H9 (cell line): ENCODE measurements around the gene ARCN1. TPM values are rescaled to one million over a fixed set of nuclear protein-coding genes. Genes with fewer than 3 reads are reported as not detected.

Experiments used
- DNase-seq: peaks from one replicate; pipeline ENCODE4 v3.0.0-alpha.2; 2017
- H2AFZ ChIP-seq: one replicate; pipeline ENCODE4 v1.6.1; 2013; ENCODE audit warnings: mild to moderate bottlenecking, low read length, control low read depth, moderate library complexity
- H2AK5ac ChIP-seq: 2 replicates; pipeline ENCODE4 v1.6.1; 2013; ENCODE audit warnings: low read length, control low read depth, mixed read lengths; ENCODE audit not compliant: insufficient read length
- H2BK120ac ChIP-seq: one replicate; pipeline ENCODE4 v1.6.1; 2013; ENCODE audit warnings: low read depth, mild to moderate bottlenecking, low read length, control low read depth, inconsistent platforms; ENCODE audit not compliant: poor library complexity, severe bottlenecking
- H2BK12ac ChIP-seq: 2 replicates; pipeline ENCODE4 v1.6.1; 2013; ENCODE audit warnings: low read length, control low read depth, mixed read lengths, low read depth; ENCODE audit not compliant: insufficient read length
- H2BK15ac ChIP-seq: 2 replicates; pipeline ENCODE4 v1.6.1; 2013; ENCODE audit warnings: low read depth, low read length, control low read depth
- H2BK20ac ChIP-seq: one replicate; pipeline ENCODE4 v1.6.1; 2013; ENCODE audit warnings: low read depth, mild to moderate bottlenecking, low read length, control low read depth, inconsistent platforms; ENCODE audit not compliant: poor library complexity, severe bottlenecking
- H2BK5ac ChIP-seq: 2 replicates; pipeline ENCODE4 v1.6.1; 2013; ENCODE audit warnings: low read length, control low read depth, mixed read lengths; ENCODE audit not compliant: insufficient read length
- H3K14ac ChIP-seq: 2 replicates; pipeline ENCODE4 v1.6.1; 2013; ENCODE audit warnings: low read length, control low read depth; ENCODE audit not compliant: insufficient read depth
- H3K18ac ChIP-seq: 2 replicates; pipeline ENCODE4 v1.6.1; 2013; ENCODE audit warnings: low read depth, mild to moderate bottlenecking, mixed read lengths, low read length, control low read depth; ENCODE audit not compliant: insufficient read length
- H3K23ac ChIP-seq: 2 replicates; pipeline ENCODE4 v1.6.1; 2013; ENCODE audit warnings: low read length, control low read depth, mixed read lengths, low read depth; ENCODE audit not compliant: insufficient read length
- H3K23me2 ChIP-seq: 2 replicates; pipeline ENCODE4 v1.6.1; 2013; ENCODE audit warnings: low read depth, mild to moderate bottlenecking, mixed read lengths, low read length, control low read depth; ENCODE audit not compliant: insufficient read length, poor library complexity, severe bottlenecking
- H3K27ac ChIP-seq: 2 replicates; pipeline ENCODE4 v1.5.1; 2013; ENCODE audit warnings: low read length, control low read depth, mixed read lengths, low read depth; ENCODE audit not compliant: insufficient read length
- H3K27me3 ChIP-seq: 2 replicates; pipeline ENCODE4 v1.6.1; 2013; ENCODE audit warnings: low read length, control low read depth, inconsistent platforms; ENCODE audit not compliant: insufficient read depth
- H3K4ac ChIP-seq: 2 replicates; pipeline ENCODE4 v1.6.1; 2013; ENCODE audit warnings: low read depth, mild to moderate bottlenecking, control low read depth, inconsistent platforms, low read length, moderate library complexity
- H3K4me1 ChIP-seq: 2 replicates; pipeline ENCODE4 v1.6.1; 2013; ENCODE audit warnings: low read length, control low read depth, inconsistent platforms; ENCODE audit not compliant: insufficient read depth
- H3K4me2 ChIP-seq: 2 replicates; pipeline ENCODE4 v1.6.1; 2013; ENCODE audit warnings: low read length, control low read depth, mixed read lengths; ENCODE audit not compliant: insufficient read length, insufficient read depth
- H3K56ac ChIP-seq: 2 replicates; pipeline ENCODE4 v1.6.1; 2013; ENCODE audit warnings: low read depth, mild to moderate bottlenecking, mixed read lengths, low read length, control low read depth; ENCODE audit not compliant: insufficient read length
- H3K79me1 ChIP-seq: 2 replicates; pipeline ENCODE4 v1.6.1; 2013; ENCODE audit warnings: low read depth, mild to moderate bottlenecking, moderate library complexity, low read length, control low read depth, inconsistent platforms; ENCODE audit not compliant: insufficient read depth, poor library complexity, severe bottlenecking
- H3K79me2 ChIP-seq: 2 replicates; pipeline ENCODE4 v1.6.1; 2013; ENCODE audit warnings: low read length, control low read depth, inconsistent platforms; ENCODE audit not compliant: insufficient read depth
- H3K9ac ChIP-seq: 2 replicates; pipeline ENCODE4 v1.6.1; 2013; ENCODE audit warnings: low read length, control low read depth, mixed read lengths; ENCODE audit not compliant: insufficient read length; ENCODE audit errors: extremely low read depth
- H3K9me3 ChIP-seq: one replicate; pipeline ENCODE4 v1.6.1; 2013; ENCODE audit warnings: low read depth, low read length, inconsistent platforms; ENCODE audit not compliant: control insufficient read depth
- H3T11ph ChIP-seq: one replicate; pipeline ENCODE4 v1.6.1; 2013; ENCODE audit warnings: mild to moderate bottlenecking, low read length, control low read depth, inconsistent platforms
- H4K20me1 ChIP-seq: one replicate; pipeline ENCODE4 v1.6.1; 2013; ENCODE audit not compliant: control insufficient read depth, insufficient read length, insufficient read depth
- H4K5ac ChIP-seq: 2 replicates; pipeline ENCODE4 v1.6.1; 2013; ENCODE audit warnings: low read depth, mild to moderate bottlenecking, mixed read lengths, low read length, control low read depth; ENCODE audit not compliant: insufficient read length
- H4K8ac ChIP-seq: replicated peaks from 2 replicates; pipeline ENCODE4 v1.6.1; 2013; ENCODE audit warnings: low read length, control low read depth, mixed read lengths, low read depth; ENCODE audit not compliant: insufficient read length
- H4K91ac ChIP-seq: 2 replicates; pipeline ENCODE4 v1.6.1; 2013; ENCODE audit warnings: low read depth, mild to moderate bottlenecking, moderate library complexity, mixed read lengths, low read length, control low read depth; ENCODE audit not compliant: insufficient read length
- H3K27ac Mint-ChIP-seq, 3 experiments: 2 replicates in 2 of 3; 3 replicates in 1 of 3; pipeline ENCODE4 v1.8.0; 2020 to 2021; ENCODE audit warnings: mixed read lengths in 3 of 3, mild to moderate bottlenecking in 1 of 3, moderate library complexity in 1 of 3
- H3K27me3 Mint-ChIP-seq: 2 replicates; pipeline ENCODE4 v1.8.0; 2021; ENCODE audit warnings: low read depth, mild to moderate bottlenecking, moderate library complexity, mixed read lengths
- H3K36me3 Mint-ChIP-seq, 3 experiments: 2 replicates in 2 of 3; 3 replicates in 1 of 3; pipeline ENCODE4 v1.8.0; 2020 to 2021; ENCODE audit warnings: low read depth in 3 of 3, mixed read lengths in 3 of 3; ENCODE audit not compliant: insufficient read depth in 1 of 3
- H3K4me1 Mint-ChIP-seq, 2 experiments: 2 replicates each; pipeline ENCODE4 v1.8.0; 2020; ENCODE audit warnings: mixed read lengths in 2 of 2
- H3K4me3 Mint-ChIP-seq, 2 experiments: 2 replicates in 1 of 2; 3 replicates in 1 of 2; pipeline ENCODE4 v1.8.0; 2020 to 2021; ENCODE audit warnings: mild to moderate bottlenecking in 2 of 2, mixed read lengths in 2 of 2, moderate library complexity in 1 of 2
- H3K9me3 Mint-ChIP-seq, 2 experiments: 2 replicates in 1 of 2; 3 replicates in 1 of 2; pipeline ENCODE4 v1.8.0; 2020; ENCODE audit warnings: mild to moderate bottlenecking in 2 of 2, mixed read lengths in 2 of 2, moderate library complexity in 1 of 2
- CTCF ChIP-seq: fragments of 200-600 bp; sonication (generic); conservative IDR thresholded peaks from 3 replicates; pipeline ENCODE4 v1.8.0; 2021; ENCODE audit warnings: antibody characterized with exemption, mild to moderate bottlenecking
- WGBS: extraction: QIAGEN DNeasy Blood & Tissue Kit; methylation state at CpG from one replicate; pipeline ENCODE4 v1.1.7; 2013; ENCODE audit warnings: missing lambda C conversion rate, low lambda C conversion rate, mixed read lengths; ENCODE audit not compliant: insufficient read length; ENCODE audit errors: extremely low coverage; 5-methylcytosine and 5-hydroxymethylcytosine counted together
- total RNA-seq: library from RNA; stranded (reverse); gene quantifications from 2 replicates; pipeline ENCODE4 v1.2.1, GENCODE V29; 2021

ARCN1 gene
- total RNA-seq, 1 experiment from 2014 or later = 152 TPM

GRCh38 chr11:118631142-118631909 is 59.1 kb downstream of the ARCN1 start:
- Histone ChIP-seq H3K4me2 (no peak overlapping the region), H3K79me2 (no peaks in the 10 kb centered on the region), H3K4me1 (peaks cover 12% of the 10 kb centered on the region; the same call in 1 of the 2 replicates), H3K23me2 (peaks cover 3% of the 10 kb centered on the region), H3K9ac (no peak overlapping the region), H2BK12ac (no peak overlapping the region), H4K20me1 (no peaks in the 10 kb centered on the region), H3K18ac (no peak overlapping the region), H2BK120ac (no peak overlapping the region), H2AFZ (no peak overlapping the region), H3K4ac (no peak overlapping the region), H4K91ac (no peak overlapping the region), H2BK20ac (no peak overlapping the region), H3K56ac (no peak overlapping the region), H4K5ac (no peak overlapping the region), H3K14ac (no peak overlapping the region), H3K27ac (no peak overlapping the region), H3K27me3 (no peaks in the 10 kb centered on the region), H4K8ac (no peak overlapping the region), H3K79me1 (no peaks in the 10 kb centered on the region), H2BK15ac (no peak overlapping the region), H2BK5ac (no peak overlapping the region), H3K23ac (no peak overlapping the region), H3K9me3 (no peaks in the 10 kb centered on the region), H3T11ph (no peak overlapping the region), H2AK5ac (no peak overlapping the region)
- H3K27ac Mint-ChIP-seq = no peak overlapping the region; a peak in 1 of 7 replicates
- no CpG with 5 or more reads among the region's 14 CpGs for WGBS
- peaks cover 26 to 61% (median 57%) of the 10 kb centered on the region in 3 experiments; a peak in 6 of 7 replicates for H3K36me3 Mint-ChIP-seq
- H3K27me3 Mint-ChIP-seq = no peaks in the 10 kb centered on the region
- no peak overlapping the region for H3K4me3 Mint-ChIP-seq
- H3K4me1 Mint-ChIP-seq = peaks cover 23 to 31% of the 10 kb centered on the region in 2 experiments
- no peak for DNase-seq
- H3K9me3 Mint-ChIP-seq = no peaks in the 10 kb centered on the region
- no peak for TF ChIP-seq CTCF
